B cell (primary cell): ENCODE results near the gene RESF1.

ENCODE experiments used
- CTCF ChIP-seq: fragments of 200-600 bp; IDR thresholded peaks from one replicate; pipeline ENCODE4 v1.8.0; 2022; ENCODE audit warnings: antibody characterized with exemption, mild to moderate bottlenecking
- EZH2 ChIP-seq: IDR thresholded peaks from 2 replicates; pipeline ENCODE4 v1.6.1; 2012; ENCODE audit warnings: borderline replicate concordance, low read depth, mild to moderate bottlenecking, moderate library complexity, low read length; ENCODE audit not compliant: insufficient read depth, poor library complexity, severe bottlenecking

- no peak for TF ChIP-seq CTCF
- no peak for TF ChIP-seq EZH2
Observed at GRCh38 chr12:31967539-31967938, 8.3 kb downstream of the RESF1 start.
